SK-N-SH treated with all-trans-retinoic acid at 6 μM for 48 hours (cell line): ENCODE measurements around the gene LAD1.

Experiments used
- ATAC-seq: fragments of 200-7000 bp; cut with Tn5 transposase; 3 replicates; pipeline ENCODE4 v1.9.1; 2020; ENCODE audit warnings: mild to moderate bottlenecking, moderate library complexity
- ARNTL ChIP-seq: fragments of 450-650 bp; formaldehyde crosslinking; IDR thresholded peaks from 2 replicates; pipeline ENCODE4 v1.5.0; 2020; ENCODE audit warnings: low read depth, mild to moderate bottlenecking, moderate library complexity, borderline replicate concordance
- BACH2 ChIP-seq: fragments of 250-450 bp; sonication (Bioruptor Pico); IDR thresholded peaks from 2 replicates; pipeline ENCODE4 v1.9.0; 2021; ENCODE audit warnings: mild to moderate bottlenecking, borderline replicate concordance
- CREB5 ChIP-seq: fragments of 250-450 bp; sonication (Bioruptor Pico); IDR thresholded peaks from 2 replicates; pipeline ENCODE4 v1.5.1; 2020; ENCODE audit warnings: low read depth, mild to moderate bottlenecking, moderate library complexity
- CSDC2 ChIP-seq: fragments of 250-450 bp; sonication (Bioruptor Pico); IDR thresholded peaks from 2 replicates; pipeline ENCODE4 v1.5.0; 2020; ENCODE audit warnings: mild to moderate bottlenecking, moderate library complexity
- CSRNP3 ChIP-seq: fragments of 250-450 bp; sonication (Bioruptor Pico); IDR thresholded peaks from 2 replicates; pipeline ENCODE4 v1.5.1; 2021; ENCODE audit warnings: mild to moderate bottlenecking, moderate library complexity
- ESRRG ChIP-seq: fragments of 250-450 bp; sonication (Bioruptor Pico); IDR thresholded peaks from 2 replicates; pipeline ENCODE4 v1.6.1; 2021; ENCODE audit warnings: mild to moderate bottlenecking
- GLIS3 ChIP-seq: fragments of 250-450 bp; sonication (Bioruptor Pico); IDR thresholded peaks from 2 replicates; pipeline ENCODE4 v1.5.0; 2020; ENCODE audit warnings: mild to moderate bottlenecking, moderate library complexity
- ISL1 ChIP-seq: fragments of 250-450 bp; sonication (Bioruptor Pico); IDR thresholded peaks from 2 replicates; pipeline ENCODE4 v2.1.2; 2022; ENCODE audit warnings: mild to moderate bottlenecking, moderate library complexity
- PATZ1 ChIP-seq: fragments of 250-450 bp; sonication (Bioruptor Pico); IDR thresholded peaks from 2 replicates; pipeline ENCODE4 v1.8.0; 2020; ENCODE audit warnings: mild to moderate bottlenecking, moderate library complexity, borderline replicate concordance
- POU6F1 ChIP-seq: fragments of 250-450 bp; sonication (Bioruptor Pico); IDR thresholded peaks from 2 replicates; pipeline ENCODE4 v1.8.0; 2021; ENCODE audit warnings: low read depth, mild to moderate bottlenecking, moderate library complexity, borderline replicate concordance
- PPARA ChIP-seq: fragments of 250-450 bp; sonication (Bioruptor Pico); IDR thresholded peaks from 2 replicates; pipeline ENCODE4 v1.5.0; 2020; ENCODE audit warnings: mild to moderate bottlenecking, borderline replicate concordance
- RARB ChIP-seq: fragments of 250-450 bp; sonication (Bioruptor Pico); IDR thresholded peaks from 2 replicates; pipeline ENCODE4 v1.8.0; 2021; ENCODE audit warnings: mild to moderate bottlenecking, moderate library complexity
- SNAI2 ChIP-seq: fragments of 250-450 bp; sonication (Bioruptor Pico); IDR thresholded peaks from 2 replicates; pipeline ENCODE4 v1.5.0; 2020; ENCODE audit warnings: mild to moderate bottlenecking, moderate library complexity
- TCF4 ChIP-seq: fragments of 250-450 bp; sonication (Bioruptor Pico); IDR thresholded peaks from 2 replicates; pipeline ENCODE4 v1.8.0; 2021; ENCODE audit warnings: mild to moderate bottlenecking, moderate library complexity, borderline replicate concordance
- TOX ChIP-seq: fragments of 250-450 bp; sonication (Bioruptor Pico); IDR thresholded peaks from 2 replicates; pipeline ENCODE4 v1.8.0; 2021; ENCODE audit warnings: mild to moderate bottlenecking, moderate library complexity, borderline replicate concordance
- TSHZ2 ChIP-seq: fragments of 250-450 bp; sonication (Bioruptor Pico); IDR thresholded peaks from 2 replicates; pipeline ENCODE4 v1.5.0; 2020; ENCODE audit warnings: mild to moderate bottlenecking, moderate library complexity
- ZC3H10 ChIP-seq: fragments of 250-450 bp; sonication (Bioruptor Pico); IDR thresholded peaks from 2 replicates; pipeline ENCODE4 v1.5.1; 2021; ENCODE audit warnings: mild to moderate bottlenecking, moderate library complexity
- ZFP3 ChIP-seq: fragments of 250-450 bp; sonication (Bioruptor Pico); IDR thresholded peaks from 2 replicates; pipeline ENCODE4 v1.5.0; 2020; ENCODE audit warnings: mild to moderate bottlenecking, moderate library complexity
- ZFP30 ChIP-seq: fragments of 450-650 bp; formaldehyde crosslinking; IDR thresholded peaks from 2 replicates; pipeline ENCODE4 v1.5.0; 2022; ENCODE audit warnings: mild to moderate bottlenecking, moderate library complexity
- ZNF565 ChIP-seq: fragments of 450-650 bp; formaldehyde crosslinking; conservative IDR thresholded peaks from 2 replicates; pipeline ENCODE4 v1.5.0; 2020; ENCODE audit warnings: low read depth, mild to moderate bottlenecking, moderate library complexity
- ZNF70 ChIP-seq: fragments of 450-650 bp; formaldehyde crosslinking; IDR thresholded peaks from 2 replicates; pipeline ENCODE4 v1.5.0; 2020; ENCODE audit warnings: mild to moderate bottlenecking, moderate library complexity
- ZNF8 ChIP-seq: fragments of 450-650 bp; formaldehyde crosslinking; IDR thresholded peaks from 2 replicates; pipeline ENCODE4 v1.5.0; 2020; ENCODE audit warnings: mild to moderate bottlenecking, moderate library complexity

Gene LAD1

GRCh38 chr1:201354151-201354900 lies 44.8 kb downstream of the LAD1 start:
- TF ChIP-seq ZFP30 (CRISPR knock-in tag) = no peak
- no peak for TF ChIP-seq ZNF565 (CRISPR knock-in tag)
- TF ChIP-seq POU6F1 = no peak
- TF ChIP-seq TOX (CRISPR knock-in tag) = no peak
- TF ChIP-seq CREB5 = no peak
- TF ChIP-seq ZNF70 = no peak
- no peak for TF ChIP-seq SNAI2 (CRISPR knock-in tag)
- TF ChIP-seq RARB = no peak
- TF ChIP-seq TSHZ2 (CRISPR knock-in tag) = no peak
- no peak for TF ChIP-seq ARNTL
- no peak for ATAC-seq

GRCh38 chr1:201353186-201353940 lies 45.8 kb downstream of the LAD1 start:
- TF ChIP-seq BACH2 (CRISPR knock-in tag) (no peak), PPARA (no peak), CSDC2 (CRISPR knock-in tag) (no peak), GLIS3 (CRISPR knock-in tag) (no peak), SNAI2 (CRISPR knock-in tag) (no peak), RARB (no peak), TOX (CRISPR knock-in tag) (no peak), ARNTL (no peak)
- TF ChIP-seq, all 23 proteins: peak for 0
- ATAC-seq = no peak

GRCh38 chr1:201351617-201352016 lies 47.5 kb downstream of the LAD1 start:
- no peak for ATAC-seq
- no peak for TF ChIP-seq ZNF70
- TF ChIP-seq PATZ1 (CRISPR knock-in tag) = no peak
- no peak for TF ChIP-seq TOX (CRISPR knock-in tag)
- TF ChIP-seq ZC3H10 (CRISPR knock-in tag) = no peak
- TF ChIP-seq ARNTL = no peak
- TF ChIP-seq POU6F1 = no peak
- no peak for TF ChIP-seq ZFP3 (CRISPR knock-in tag)
- no peak for TF ChIP-seq ZFP30 (CRISPR knock-in tag)
- TF ChIP-seq PPARA = no peak
- TF ChIP-seq ZNF8 = no peak
- TF ChIP-seq ISL1 (CRISPR knock-in tag) = no peak
- TF ChIP-seq TCF4 = no peak
- no peak for TF ChIP-seq CSRNP3 (CRISPR knock-in tag)
- TF ChIP-seq CREB5 = no peak
- TF ChIP-seq SNAI2 (CRISPR knock-in tag) = no peak
- TF ChIP-seq ZNF565 (CRISPR knock-in tag) = no peak
- no peak for TF ChIP-seq ESRRG
